ENCODE measurements around the gene ZNF830. TPM values are rescaled to one million over a fixed set of nuclear protein-coding genes. Genes with fewer than 3 reads are reported as not detected.

The ZNF830 gene
- 7.2 and 7.9 TPM in 2 replicates for total RNA-seq

DNA sequence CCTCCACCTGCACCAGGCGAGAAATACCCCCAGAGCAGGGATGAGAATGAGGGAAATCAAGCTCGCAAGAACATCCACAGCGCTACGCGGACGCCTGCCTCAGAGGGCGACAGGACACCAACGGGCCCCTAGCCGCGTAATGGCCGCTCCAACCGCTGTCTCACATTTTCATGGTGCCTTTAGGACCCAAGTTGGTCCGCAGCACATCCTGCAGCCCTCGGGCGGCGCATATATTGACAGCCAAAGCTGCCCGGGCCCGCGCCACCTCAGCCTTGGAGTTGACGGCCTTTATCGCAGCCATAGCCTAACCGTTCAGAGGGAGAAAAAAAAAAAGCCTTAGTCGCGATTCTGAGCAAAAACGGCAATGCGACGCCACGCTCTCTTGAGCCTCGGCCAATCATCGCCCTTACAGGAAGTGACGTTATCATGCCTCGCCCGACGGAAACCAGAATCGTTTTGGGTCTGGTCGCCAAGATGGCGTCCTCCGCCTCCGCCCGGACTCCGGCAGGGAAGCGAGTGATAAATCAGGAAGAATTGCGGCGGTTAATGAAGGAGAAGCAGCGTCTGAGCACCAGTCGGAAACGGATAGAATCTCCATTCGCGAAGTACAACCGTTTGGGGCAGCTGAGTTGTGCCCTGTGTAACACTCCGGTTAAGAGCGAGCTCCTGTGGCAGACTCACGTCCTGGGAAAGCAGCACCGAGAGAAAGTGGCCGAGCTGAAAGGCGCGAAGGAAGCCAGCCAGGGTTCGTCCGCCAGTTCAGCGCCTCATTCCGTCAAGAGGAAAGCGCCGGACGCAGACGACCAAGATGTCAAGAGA, at the start of gene ZNF830, which contains the start of gene CCT6B:
Gene ZNF830, plus strand, starts transcription at position 448 of the 819 bp plus-strand sequence. Its CDS starts 27 bp downstream, at position 475.
Gene CCT6B, minus strand, starts transcription at position 368 of the 819 bp plus-strand sequence. Its CDS starts 67 bp downstream, at position 301.

DNA sequence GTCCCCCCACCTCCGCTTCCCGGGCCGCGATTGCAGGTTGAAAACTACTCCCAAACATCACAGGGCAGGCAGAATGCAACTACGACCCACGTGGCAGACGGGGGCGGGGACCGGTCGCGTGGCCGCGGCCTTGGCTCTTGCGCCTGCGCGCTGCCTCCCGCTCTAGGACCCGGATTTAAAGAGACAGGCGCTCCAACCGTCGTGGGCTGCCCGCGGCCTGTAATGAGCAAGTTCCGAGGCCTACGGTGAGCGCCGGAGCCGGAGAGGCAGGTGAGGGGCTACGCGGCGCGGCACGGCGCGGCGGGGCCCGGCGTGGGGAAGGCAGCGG, 19.0 kb downstream of the ZNF830 start, which contains the start of gene LIG3:
Gene LIG3, plus strand, starts transcription at position 160 of the 328 bp plus-strand sequence. CDS start 2,494 bp downstream, outside the sequence.

Other genes starting within 250 kb of the ZNF830 start
- 0.46 and 0.52 TPM in 2 replicates for gene CCT6B, start 80 bp upstream of the ZNF830 start, total RNA-seq
- gene LIG3, start 19.0 kb downstream of the ZNF830 start, total RNA-seq: 42.1 and 50.2 TPM in 2 replicates
- 11.1 and 12.0 TPM in 2 replicates for gene RFFL, start 102.2 kb downstream of the ZNF830 start, total RNA-seq
- 6.1 and 7.0 TPM in 2 replicates for gene RAD51D, start 158.3 kb downstream of the ZNF830 start, total RNA-seq
- gene FNDC8, start 160.1 kb downstream of the ZNF830 start, total RNA-seq: not detected in 2 replicates
- 14.6 and 19.9 TPM in 2 replicates for gene NLE1, start 180.8 kb downstream of the ZNF830 start, total RNA-seq
- not detected in 2 replicates for gene UNC45B, start 186.3 kb downstream of the ZNF830 start, total RNA-seq
- gene SLC35G3, start 232.9 kb downstream of the ZNF830 start, total RNA-seq: not detected in 2 replicates

Data from smooth muscle cell of the pulmonary artery (primary cell).